GM18519 (cell line): ENCODE results near the gene CARD11.

ENCODE experiments used
- ATAC-seq: cut with Tn5 transposase; IDR thresholded peaks from one replicate; pipeline ENCODE4 v1.9.1; 2021; ENCODE audit warnings: mild to moderate bottlenecking, moderate library complexity; ENCODE audit not compliant: unreplicated experiment, low FRiP score

CARD11 gene

GRCh38 chr7:2861509-2861908 lies 182.2 kb downstream of the CARD11 start:
- no peak for ATAC-seq

GRCh38 chr7:2860627-2861133 lies 183.0 kb downstream of the CARD11 start:
- no peak for ATAC-seq

GRCh38 chr7:2859952-2860351 lies 183.7 kb downstream of the CARD11 start:
- ATAC-seq, result no peak

GRCh38 chr7:2858621-2859020 lies 185.0 kb downstream of the CARD11 start:
- no peak for ATAC-seq

GRCh38 chr7:2856388-2857169 lies 187.1 kb downstream of the CARD11 start:
- ATAC-seq, result no peak
